Gastroesophageal sphincter (tissue), 4 donors: ENCODE data around the gene TARS2. TPM values are rescaled to one million over a fixed set of nuclear protein-coding genes. Genes with fewer than 3 reads are reported as not detected.

Experiments used
- ATAC-seq: fragments of 150-250 bp; one replicate; pipeline ENCODE4 v1.9.1; 2016; ENCODE audit warnings: mild to moderate bottlenecking, moderate library complexity
- H3K27ac ChIP-seq, 4 donors: fragments of 200-600 bp; sonication (generic) in 3 of 4; 1 replicate in 3 of 4; 2 replicates in 1 of 4; pipeline ENCODE4 v1.5.1; 2016 to 2019
- H3K27me3 ChIP-seq: fragments of 200-600 bp; sonication (generic); one replicate; pipeline ENCODE4 v1.5.1; 2019
- H3K36me3 ChIP-seq, 2 donors: fragments of 200-600 bp; sonication (generic); one replicate each; pipeline ENCODE4 v1.5.1; 2019; ENCODE audit warnings: control low read depth in 1 of 2
- H3K4me1 ChIP-seq, 3 donors: fragments of 200-600 bp; sonication (generic); 1 replicate in 2 of 3; 2 replicates in 1 of 3; pipeline ENCODE4 v1.5.1; 2016 to 2019; ENCODE audit warnings: control low read depth in 2 of 3
- H3K4me3 ChIP-seq, 2 donors: fragments of 200-600 bp; sonication (generic); one replicate each; pipeline ENCODE4 v1.5.1; 2019; ENCODE audit warnings: mild to moderate bottlenecking in 1 of 2, moderate library complexity in 1 of 2
- H3K9me3 ChIP-seq, 3 donors: fragments of 200-600 bp; sonication (generic); one replicate each; pipeline ENCODE4 v1.5.1; 2017 to 2019; ENCODE audit warnings: control low read depth in 2 of 3
- EP300 ChIP-seq: sonication (generic); formaldehyde crosslinking; IDR thresholded peaks from one replicate; pipeline ENCODE4 v1.6.1; 2017; ENCODE audit warnings: antibody characterized with exemption, mild to moderate bottlenecking
- POLR2A ChIP-seq, 2 donors: fragments of 450-650 bp; IDR thresholded peaks; one replicate each; pipeline ENCODE4 v1.6.1; 2017; ENCODE audit warnings: antibody characterized with exemption in 2 of 2, mild to moderate bottlenecking in 2 of 2, moderate library complexity in 1 of 2
- POLR2AphosphoS5 ChIP-seq: sonication (generic); formaldehyde crosslinking; IDR thresholded peaks from one replicate; pipeline ENCODE4 v1.6.1; 2017; ENCODE audit warnings: antibody characterized with exemption
- WGBS, 2 donors: methylation state at CpG; one replicate each; pipeline ENCODE4 v1.1.5; 2018; ENCODE audit warnings: low coverage in 1 of 2; 5-methylcytosine and 5-hydroxymethylcytosine counted together
- total RNA-seq, 4 donors: library from RNA; depleted of rRNA; stranded (reverse); fragments of >200 nt; gene quantifications; one replicate each; pipeline ENCODE4 v1.1.0, GENCODE V29; 2016
- TF ChIP-seq, protein P1 (sequence below), 4 experiments: fragments of 200-600 bp in 2 of 4; fragments of 450-650 bp in 2 of 4; sonication (generic) in 1 of 4; IDR thresholded peaks; one replicate each; pipeline ENCODE4 v1.5.1; 2017 to 2019; ENCODE audit warnings: antibody characterized with exemption in 4 of 4, mild to moderate bottlenecking in 2 of 4, moderate library complexity in 2 of 4

The TARS2 gene
- total RNA-seq, 4 donors from 2014 or later: 6.7 to 32.2 (median 10.6) TPM

DNA sequence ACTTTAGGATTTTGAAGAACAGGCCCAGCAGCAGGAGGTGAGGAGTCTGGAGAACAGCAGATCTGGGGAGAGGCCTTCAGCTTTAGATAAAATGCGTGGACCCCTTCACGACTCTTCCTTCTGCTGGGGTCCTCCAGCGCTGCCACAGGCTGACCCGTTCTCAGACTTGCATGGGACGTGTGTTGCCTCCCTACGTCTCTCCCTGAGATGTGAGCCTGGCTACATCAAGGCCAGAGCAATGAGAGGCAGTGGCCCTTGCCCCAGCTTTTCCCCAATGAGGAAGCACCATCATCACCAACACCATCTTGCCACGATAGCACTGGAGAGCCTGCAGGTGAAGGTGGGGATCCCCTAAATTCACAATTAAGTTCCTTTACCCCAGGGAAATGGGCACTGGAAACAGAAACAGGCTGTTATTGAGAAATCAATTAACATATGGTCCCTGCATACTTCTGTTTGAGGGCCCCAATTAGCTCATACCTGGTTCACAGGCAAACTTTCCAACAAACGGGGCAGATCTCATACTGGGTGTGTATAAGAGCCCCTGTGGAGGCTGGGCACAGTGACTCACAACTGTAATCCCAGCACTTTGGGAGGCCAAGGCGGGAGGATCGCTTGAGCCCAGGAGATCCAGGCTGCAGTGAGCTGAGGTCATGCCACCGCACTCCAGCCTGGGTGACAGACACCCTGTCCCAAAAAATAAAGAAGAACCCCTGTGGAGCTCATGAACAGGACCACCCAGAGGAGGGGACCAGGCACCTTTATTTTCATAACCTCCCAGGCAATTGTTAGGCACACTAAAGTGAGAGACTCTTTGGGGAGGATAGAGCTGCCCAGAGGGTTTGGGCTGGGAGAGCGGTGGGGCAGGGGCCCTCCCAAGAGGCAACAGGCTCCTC, 49.9 kb downstream of the TARS2 start:
- 80 to 93% methylated on average over 1 to 2 of the region's 12 CpGs for WGBS, 2 donors
- ATAC-seq: no peak
- no peaks in the 10 kb centered on the region for H3K36me3 ChIP-seq
- H3K27me3 ChIP-seq: no peaks in the 10 kb centered on the region
- TF ChIP-seq POLR2AphosphoS5 (no peak), POLR2A (IDR thresholded peaks at IDR 0.05) (no peak), EP300 (no peak)
- TF ChIP-seq, protein P1, sequence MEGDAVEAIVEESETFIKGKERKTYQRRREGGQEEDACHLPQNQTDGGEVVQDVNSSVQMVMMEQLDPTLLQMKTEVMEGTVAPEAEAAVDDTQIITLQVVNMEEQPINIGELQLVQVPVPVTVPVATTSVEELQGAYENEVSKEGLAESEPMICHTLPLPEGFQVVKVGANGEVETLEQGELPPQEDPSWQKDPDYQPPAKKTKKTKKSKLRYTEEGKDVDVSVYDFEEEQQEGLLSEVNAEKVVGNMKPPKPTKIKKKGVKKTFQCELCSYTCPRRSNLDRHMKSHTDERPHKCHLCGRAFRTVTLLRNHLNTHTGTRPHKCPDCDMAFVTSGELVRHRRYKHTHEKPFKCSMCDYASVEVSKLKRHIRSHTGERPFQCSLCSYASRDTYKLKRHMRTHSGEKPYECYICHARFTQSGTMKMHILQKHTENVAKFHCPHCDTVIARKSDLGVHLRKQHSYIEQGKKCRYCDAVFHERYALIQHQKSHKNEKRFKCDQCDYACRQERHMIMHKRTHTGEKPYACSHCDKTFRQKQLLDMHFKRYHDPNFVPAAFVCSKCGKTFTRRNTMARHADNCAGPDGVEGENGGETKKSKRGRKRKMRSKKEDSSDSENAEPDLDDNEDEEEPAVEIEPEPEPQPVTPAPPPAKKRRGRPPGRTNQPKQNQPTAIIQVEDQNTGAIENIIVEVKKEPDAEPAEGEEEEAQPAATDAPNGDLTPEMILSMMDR (IDR thresholded peaks at IDR 0.05): no peak
- no peaks in the 10 kb centered on the region for H3K9me3 ChIP-seq
- peak overlapping the region; percentile 4 to 84 (median 66) for H3K27ac ChIP-seq
- H3K4me1 ChIP-seq: peaks cover 0 to 56% (median 5%) of the 10 kb centered on the region in 3 donors
- no peak overlapping the region for H3K4me3 ChIP-seq

DNA sequence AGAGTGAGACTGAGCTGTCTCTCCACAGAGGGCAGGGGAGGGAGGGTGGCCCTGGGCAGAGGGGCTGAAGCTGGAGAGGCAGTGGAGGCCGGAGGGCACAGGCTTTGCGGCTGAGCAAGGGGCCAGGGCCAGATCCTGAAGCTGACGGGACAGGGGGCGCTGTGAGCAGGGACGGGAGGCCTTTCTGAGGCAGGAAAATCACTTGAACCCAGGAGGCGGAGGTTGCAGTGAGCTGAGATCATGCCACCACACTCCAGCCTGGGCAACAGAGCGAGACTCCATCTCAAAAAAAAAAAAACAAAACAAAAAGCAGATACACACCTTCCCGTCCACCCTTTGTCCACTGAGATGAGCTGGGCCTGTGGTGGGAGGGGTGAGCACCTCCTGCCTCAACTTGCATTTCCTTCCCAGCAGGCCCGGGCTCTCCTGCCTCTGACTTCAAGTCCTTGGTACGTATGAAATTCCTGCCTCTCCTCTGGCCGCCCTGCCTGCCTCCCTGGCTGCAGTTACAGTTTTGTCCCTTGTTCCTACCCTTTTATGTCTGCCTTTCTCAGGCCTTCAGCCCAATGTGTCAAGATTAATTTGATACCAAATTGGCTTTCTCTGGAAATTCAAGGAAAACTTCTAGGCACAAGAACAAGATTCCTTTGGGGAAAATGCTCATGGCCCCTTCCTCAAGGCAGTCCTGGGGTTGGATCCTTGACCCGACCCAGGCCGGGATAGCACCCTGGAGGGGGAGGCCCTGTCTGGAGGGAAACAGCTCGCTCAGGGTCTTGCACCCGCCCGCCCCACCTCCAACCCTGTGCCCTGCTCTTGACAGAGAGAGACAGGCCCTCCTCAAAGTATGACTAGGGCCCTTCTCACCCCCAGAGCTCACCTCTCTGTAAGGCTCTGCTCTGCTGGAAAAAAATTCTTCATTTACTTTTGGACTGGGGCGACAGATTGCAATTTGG, 50.8 kb downstream of the TARS2 start:
- peak; percentile 79 for ATAC-seq
- WGBS, 2 donors: 28 to 31% methylated on average over 5 to 7 of the region's 17 CpGs
- H3K4me3 ChIP-seq: no peak overlapping the region

DNA sequence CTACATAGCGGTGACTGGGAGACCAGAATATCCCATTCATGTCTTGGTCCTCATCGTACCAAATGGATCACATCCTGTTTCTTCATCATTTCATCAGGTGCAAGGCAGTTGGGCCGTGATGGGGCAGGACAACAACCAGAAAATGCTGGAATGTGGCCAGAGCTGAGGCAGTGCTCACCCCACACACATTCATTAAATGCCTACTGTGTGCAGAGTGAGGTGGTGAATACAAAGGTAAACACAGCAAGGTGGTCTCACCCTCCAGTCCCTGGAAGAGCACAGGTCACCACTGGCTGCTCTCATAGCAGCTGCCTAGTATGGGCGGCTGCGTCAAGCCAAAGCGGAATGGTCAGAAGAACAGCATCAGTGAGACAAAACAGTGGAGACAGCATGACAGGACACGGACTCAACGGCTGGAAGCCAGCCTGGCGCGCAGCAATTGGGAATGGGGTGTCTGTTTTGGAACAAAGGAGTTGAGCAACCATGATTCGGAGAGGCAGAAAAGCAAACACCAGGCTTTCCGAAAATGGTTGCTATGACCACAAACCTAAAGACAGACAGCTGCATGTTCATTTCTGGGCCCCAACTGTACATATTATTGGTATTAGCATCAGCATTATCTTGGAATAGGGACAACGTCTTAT, 56.4 kb downstream of the TARS2 start:
- no peak for TF ChIP-seq POLR2A (IDR thresholded peaks at IDR 0.05)
- TF ChIP-seq, protein P1 (IDR thresholded peaks at IDR 0.05): no peak
- no peak for TF ChIP-seq POLR2AphosphoS5
- no peak for TF ChIP-seq EP300
- no peaks in the 10 kb centered on the region for H3K27me3 ChIP-seq
- peak overlapping the region in 2 of 4 donors; percentile 14 to 48 for H3K27ac ChIP-seq
- H3K36me3 ChIP-seq: no peaks in the 10 kb centered on the region
- 75 to 79% methylated on average over 6 to 11 of the region's 13 CpGs for WGBS, 2 donors
- no peak overlapping the region for H3K4me3 ChIP-seq
- H3K4me1 ChIP-seq: peaks cover 0 to 22% (median 0%) of the 10 kb centered on the region in 3 donors
- peak; percentile 76 for ATAC-seq
- no peaks in the 10 kb centered on the region for H3K9me3 ChIP-seq

More for the DNA sequence above, 50.8 kb downstream of the TARS2 start:
- Histone ChIP-seq H3K27me3 (no peaks in the 10 kb centered on the region), H3K36me3 (no peaks in the 10 kb centered on the region), H3K27ac (peak overlapping the region; percentile 4 to 84 (median 66)), H3K4me1 (peaks cover 0 to 46% (median 1%) of the 10 kb centered on the region in 3 donors), H3K9me3 (no peaks in the 10 kb centered on the region)
- TF ChIP-seq, protein P1 (IDR thresholded peaks at IDR 0.05): peak in 1 of 4 experiments; percentile 25
- no peak for TF ChIP-seq EP300
- TF ChIP-seq POLR2A (IDR thresholded peaks at IDR 0.05): no peak
- peak; percentile 45 for TF ChIP-seq POLR2AphosphoS5

DNA sequence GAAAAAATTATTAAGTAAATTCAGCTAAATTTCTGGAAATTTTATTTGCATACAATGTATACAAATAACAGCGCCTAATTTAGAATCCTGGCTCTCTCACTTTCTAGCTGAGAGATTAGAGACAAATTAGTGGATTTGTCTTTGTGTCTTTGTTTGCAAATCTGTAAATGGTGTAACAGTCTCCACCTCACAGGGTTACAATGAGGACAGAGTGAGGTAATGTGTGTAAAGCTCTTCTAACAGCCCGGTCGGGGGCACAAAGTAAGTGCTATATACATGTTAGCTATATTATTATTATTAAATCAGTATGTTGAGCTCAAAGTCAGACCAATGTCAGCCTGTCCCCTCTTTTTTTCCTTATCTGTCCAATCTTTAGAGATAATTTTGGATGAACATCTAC, 57.0 kb downstream of the TARS2 start:
- TF ChIP-seq POLR2AphosphoS5 (no peak), POLR2A (IDR thresholded peaks at IDR 0.05) (no peak), EP300 (no peak)
- TF ChIP-seq, protein P1 (IDR thresholded peaks at IDR 0.05): no peak
- peaks cover 0 to 19% (median 0%) of the 10 kb centered on the region in 3 donors for H3K4me1 ChIP-seq
- H3K9me3 ChIP-seq: no peaks in the 10 kb centered on the region
- H3K36me3 ChIP-seq: no peaks in the 10 kb centered on the region
- H3K4me3 ChIP-seq: no peak overlapping the region
- 43 to 69% methylated on average over 3 of the region's 3 CpGs for WGBS, 2 donors
- peak; percentile 32 for ATAC-seq
- H3K27ac ChIP-seq: peak overlapping the region in 2 of 4 donors; percentile 14 to 45
- no peaks in the 10 kb centered on the region for H3K27me3 ChIP-seq
